ENCODE results near the gene BAIAP2.

GRCh38 chr17:81135505-81136278 is 100.7 kb downstream of the BAIAP2 start:
- TF ChIP-seq TAF1 (IDR thresholded peaks at IDR 0.05; ENCODE audit: borderline replicate concordance, insufficient read depth, low read length) (no peak), SIN3A (IDR thresholded peaks at IDR 0.05; ENCODE audit: borderline replicate concordance, insufficient read depth, low read length) (no peak), POLR2AphosphoS5 (IDR thresholded peaks at IDR 0.05; ENCODE audit: low read depth, low read length) (no peak)
- TF ChIP-seq, protein P1, sequence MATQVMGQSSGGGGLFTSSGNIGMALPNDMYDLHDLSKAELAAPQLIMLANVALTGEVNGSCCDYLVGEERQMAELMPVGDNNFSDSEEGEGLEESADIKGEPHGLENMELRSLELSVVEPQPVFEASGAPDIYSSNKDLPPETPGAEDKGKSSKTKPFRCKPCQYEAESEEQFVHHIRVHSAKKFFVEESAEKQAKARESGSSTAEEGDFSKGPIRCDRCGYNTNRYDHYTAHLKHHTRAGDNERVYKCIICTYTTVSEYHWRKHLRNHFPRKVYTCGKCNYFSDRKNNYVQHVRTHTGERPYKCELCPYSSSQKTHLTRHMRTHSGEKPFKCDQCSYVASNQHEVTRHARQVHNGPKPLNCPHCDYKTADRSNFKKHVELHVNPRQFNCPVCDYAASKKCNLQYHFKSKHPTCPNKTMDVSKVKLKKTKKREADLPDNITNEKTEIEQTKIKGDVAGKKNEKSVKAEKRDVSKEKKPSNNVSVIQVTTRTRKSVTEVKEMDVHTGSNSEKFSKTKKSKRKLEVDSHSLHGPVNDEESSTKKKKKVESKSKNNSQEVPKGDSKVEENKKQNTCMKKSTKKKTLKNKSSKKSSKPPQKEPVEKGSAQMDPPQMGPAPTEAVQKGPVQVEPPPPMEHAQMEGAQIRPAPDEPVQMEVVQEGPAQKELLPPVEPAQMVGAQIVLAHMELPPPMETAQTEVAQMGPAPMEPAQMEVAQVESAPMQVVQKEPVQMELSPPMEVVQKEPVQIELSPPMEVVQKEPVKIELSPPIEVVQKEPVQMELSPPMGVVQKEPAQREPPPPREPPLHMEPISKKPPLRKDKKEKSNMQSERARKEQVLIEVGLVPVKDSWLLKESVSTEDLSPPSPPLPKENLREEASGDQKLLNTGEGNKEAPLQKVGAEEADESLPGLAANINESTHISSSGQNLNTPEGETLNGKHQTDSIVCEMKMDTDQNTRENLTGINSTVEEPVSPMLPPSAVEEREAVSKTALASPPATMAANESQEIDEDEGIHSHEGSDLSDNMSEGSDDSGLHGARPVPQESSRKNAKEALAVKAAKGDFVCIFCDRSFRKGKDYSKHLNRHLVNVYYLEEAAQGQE (IDR thresholded peaks at IDR 0.05; ENCODE audit: insufficient read depth in 1 of 2, low read depth in 2 of 2, low read length in 2 of 2) = no peak

Measured in PFSK-1 (cell line).